ENCODE results near the gene RRP1. TPM values are rescaled to one million over a fixed set of nuclear protein-coding genes. Genes with fewer than 3 reads are reported as not detected.
"Not testable (repeated sequence)": the region's sequence is repeated elsewhere in the genome, so short reads cannot be mapped to it uniquely, and the experiment has no call there.

Gene RRP1
- total RNA-seq, 1 donor = 10.0 TPM

- Histone ChIP-seq H3K27me3 (ENCODE audit: insufficient read depth, low read length) (no peaks in the 10 kb centered on the region), H3K4me3 (ENCODE audit: low read length) (no peak overlapping the region), H3K4me1 (ENCODE audit: insufficient read depth, low read length) (peaks cover 43% of the 10 kb centered on the region), H3K9me3 (ENCODE audit: low read depth, low read length) (no peaks in the 10 kb centered on the region)
Measured at GRCh38 chr21:43812957-43813655, 23.7 kb downstream of the RRP1 start.

- no peaks in the 10 kb centered on the region for H3K27me3 ChIP-seq (ENCODE audit: insufficient read depth, low read length)
- peaks cover 48% of the 10 kb centered on the region for H3K4me1 ChIP-seq (ENCODE audit: insufficient read depth, low read length)
- H3K9me3 ChIP-seq (ENCODE audit: low read depth, low read length) = no peaks in the 10 kb centered on the region
- no peak overlapping the region for H3K4me3 ChIP-seq (ENCODE audit: low read length)
Measured at GRCh38 chr21:43813656-43813980, 24.2 kb downstream of the RRP1 start.

- Histone ChIP-seq H3K9me3 (ENCODE audit: low read depth, low read length) (no peaks in the 10 kb centered on the region), H3K27me3 (ENCODE audit: insufficient read depth, low read length) (no peaks in the 10 kb centered on the region), H3K4me3 (ENCODE audit: low read length) (no peak overlapping the region), H3K4me1 (ENCODE audit: insufficient read depth, low read length) (peaks cover 56% of the 10 kb centered on the region)
Measured at GRCh38 chr21:43814215-43815106, 25.1 kb downstream of the RRP1 start.

- Histone ChIP-seq H3K4me3 (ENCODE audit: low read length) (no peak overlapping the region), H3K4me1 (ENCODE audit: insufficient read depth, low read length) (peaks cover 63% of the 10 kb centered on the region), H3K27me3 (ENCODE audit: insufficient read depth, low read length) (no peaks in the 10 kb centered on the region), H3K9me3 (ENCODE audit: low read depth, low read length) (no peaks in the 10 kb centered on the region)
Measured at GRCh38 chr21:43815107-43815613, 25.8 kb downstream of the RRP1 start.

DNA sequence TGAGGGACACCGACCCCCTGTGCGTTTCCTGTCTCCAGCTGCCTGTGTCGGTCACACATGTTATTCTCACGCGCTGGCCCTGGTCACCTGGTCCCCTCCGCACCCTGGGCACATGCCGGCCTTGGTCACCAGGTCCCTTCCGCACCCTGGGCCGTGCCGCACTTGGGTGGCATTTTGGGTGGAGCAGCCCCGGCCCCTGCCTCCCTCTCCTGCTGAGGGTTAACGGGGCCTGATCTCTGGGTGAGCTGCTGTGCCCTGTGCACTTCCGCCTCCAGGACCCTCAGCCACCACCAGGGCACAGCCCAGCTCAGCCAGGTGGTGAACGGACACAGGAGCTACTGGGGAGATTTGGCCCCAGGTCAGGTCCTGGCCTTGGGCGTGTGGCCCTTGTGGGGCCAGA is 26.6 kb downstream of the RRP1 start:
- H3K27me3 ChIP-seq (ENCODE audit: insufficient read depth, low read length) = no peaks in the 10 kb centered on the region
- peaks cover 63% of the 10 kb centered on the region for H3K4me1 ChIP-seq (ENCODE audit: insufficient read depth, low read length)
- no peak overlapping the region for H3K4me3 ChIP-seq (ENCODE audit: low read length)
- H3K9me3 ChIP-seq (ENCODE audit: low read depth, low read length) = no peaks in the 10 kb centered on the region

GRCh38 chr21:43816611-43817071 is 27.3 kb downstream of the RRP1 start:
- peaks cover 57% of the 10 kb centered on the region for H3K4me1 ChIP-seq (ENCODE audit: insufficient read depth, low read length)
- no peak overlapping the region for H3K4me3 ChIP-seq (ENCODE audit: low read length)
- no peaks in the 10 kb centered on the region for H3K9me3 ChIP-seq (ENCODE audit: low read depth, low read length)
- H3K27me3 ChIP-seq (ENCODE audit: insufficient read depth, low read length) = no peaks in the 10 kb centered on the region

- Histone ChIP-seq H3K9me3 (ENCODE audit: low read depth, low read length) (no peaks in the 10 kb centered on the region), H3K4me3 (ENCODE audit: low read length) (no peak overlapping the region), H3K27me3 (ENCODE audit: insufficient read depth, low read length) (no peaks in the 10 kb centered on the region), H3K4me1 (ENCODE audit: insufficient read depth, low read length) (peaks cover 54% of the 10 kb centered on the region)
Measured at GRCh38 chr21:43817157-43818086, 28.0 kb downstream of the RRP1 start.

- peaks cover 43% of the 10 kb centered on the region for H3K4me1 ChIP-seq (ENCODE audit: insufficient read depth, low read length)
- no peaks in the 10 kb centered on the region for H3K9me3 ChIP-seq (ENCODE audit: low read depth, low read length)
- no peaks in the 10 kb centered on the region for H3K27me3 ChIP-seq (ENCODE audit: insufficient read depth, low read length)
- H3K4me3 ChIP-seq (ENCODE audit: low read length) = no peak overlapping the region
Measured at GRCh38 chr21:43818685-43819084, 29.3 kb downstream of the RRP1 start.

- no peak overlapping the region for H3K4me3 ChIP-seq (ENCODE audit: low read length)
- H3K4me1 ChIP-seq (ENCODE audit: insufficient read depth, low read length) = peaks cover 43% of the 10 kb centered on the region
- H3K9me3 ChIP-seq (ENCODE audit: low read depth, low read length) = no peaks in the 10 kb centered on the region
- H3K27me3 ChIP-seq (ENCODE audit: insufficient read depth, low read length) = no peaks in the 10 kb centered on the region
Measured at GRCh38 chr21:43819511-43820405, 30.4 kb downstream of the RRP1 start.

GRCh38 chr21:43820466-43820865 is 31.1 kb downstream of the RRP1 start:
- Histone ChIP-seq H3K27me3 (ENCODE audit: insufficient read depth, low read length) (no peaks in the 10 kb centered on the region), H3K9me3 (ENCODE audit: low read depth, low read length) (no peaks in the 10 kb centered on the region), H3K4me1 (ENCODE audit: insufficient read depth, low read length) (peaks cover 43% of the 10 kb centered on the region), H3K4me3 (ENCODE audit: low read length) (no peak overlapping the region)

- not testable (repeated sequence) for H3K27me3 ChIP-seq (ENCODE audit: insufficient read depth, low read length); H3K4me3 ChIP-seq (ENCODE audit: low read length); H3K9me3 ChIP-seq (ENCODE audit: low read depth, low read length)
- peaks cover 36% of the 10 kb centered on the region for H3K4me1 ChIP-seq (ENCODE audit: insufficient read depth, low read length)
Measured at GRCh38 chr21:43822166-43822565, 32.8 kb downstream of the RRP1 start.

GRCh38 chr21:43822741-43823140 is 33.4 kb downstream of the RRP1 start:
- not testable (repeated sequence) for H3K9me3 ChIP-seq (ENCODE audit: low read depth, low read length)
- H3K4me1 ChIP-seq (ENCODE audit: insufficient read depth, low read length) = peaks cover 30% of the 10 kb centered on the region

GRCh38 chr21:43824333-43825241 is 35.2 kb downstream of the RRP1 start:
- peaks cover 12% of the 10 kb centered on the region for H3K4me1 ChIP-seq (ENCODE audit: insufficient read depth, low read length)
- no peak overlapping the region for H3K4me3 ChIP-seq (ENCODE audit: low read length)
- H3K9me3 ChIP-seq (ENCODE audit: low read depth, low read length) = no peaks in the 10 kb centered on the region
- no peaks in the 10 kb centered on the region for H3K27me3 ChIP-seq (ENCODE audit: insufficient read depth, low read length)

More at GRCh38 chr21:43822741-43823140, 33.4 kb downstream of the RRP1 start:
- H3K27me3 ChIP-seq (ENCODE audit: insufficient read depth, low read length); H3K4me3 ChIP-seq (ENCODE audit: low read length): not testable (repeated sequence)
